ENCODE measurements around the gene OR51F2. TPM values are rescaled to one million over a fixed set of nuclear protein-coding genes. Genes with fewer than 3 reads are reported as not detected.

OR51F2 gene
- total and polyA plus RNA-seq, 8 donors: not detected

DNA sequence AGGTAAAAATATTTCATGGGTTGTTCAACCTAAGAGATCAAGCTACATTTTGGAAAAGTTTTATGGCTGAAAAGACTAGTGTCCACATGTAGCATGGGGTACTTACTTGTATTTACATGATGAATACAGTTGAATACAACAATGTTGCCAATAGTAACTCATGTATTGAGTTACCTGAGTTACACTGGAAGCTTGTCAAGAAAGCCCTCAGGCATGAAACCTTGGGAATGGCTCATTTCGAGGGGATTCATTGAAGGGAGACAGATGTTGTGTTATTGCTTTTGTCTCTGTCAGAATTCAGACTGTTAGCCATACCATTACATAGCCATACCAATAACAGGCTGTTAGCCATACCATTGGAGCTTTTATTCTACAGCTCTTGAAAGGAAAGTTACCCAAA lies 9.2 kb downstream of the OR51F2 start:
- no peak for DNase-seq
- ATAC-seq: no peak
- no peak for TF ChIP-seq CTCF (IDR thresholded peaks at IDR 0.05)
- Histone ChIP-seq H3K9me3 (no peaks in the 10 kb centered on the region), H3K4me1 (no peaks in the 10 kb centered on the region), H3K36me3 (no peaks in the 10 kb centered on the region), H3K27me3 (no peaks in the 10 kb centered on the region), H3K4me3 (no peak overlapping the region), H3K27ac (no peak overlapping the region)
- no peak for FAIRE-seq
- intact Hi-C loops (cut with DNase I): no loop called here
- WGBS, 2 donors: 40 to 63% methylated on average over 1 of the region's 1 CpG

DNA sequence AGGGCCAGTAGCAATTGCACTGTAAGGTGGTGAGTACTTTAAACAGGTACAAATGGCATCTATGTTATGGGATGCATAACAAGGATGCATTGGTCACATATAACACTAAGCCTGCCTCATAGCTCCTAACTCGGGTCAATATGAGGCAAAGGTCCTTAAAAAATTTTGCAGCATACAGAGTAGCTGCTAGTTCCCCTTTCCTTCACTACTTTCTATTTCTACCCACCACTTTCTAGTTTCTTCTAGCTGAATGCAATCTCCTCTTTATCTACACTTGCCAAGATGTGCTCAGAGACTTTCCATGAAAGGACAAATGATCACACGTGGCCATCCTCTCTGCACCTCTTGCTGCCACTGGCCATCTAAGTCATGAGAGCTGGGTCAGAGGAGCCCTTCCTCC lies 9.8 kb downstream of the OR51F2 start:
- Histone ChIP-seq H3K36me3 (no peaks in the 10 kb centered on the region), H3K4me3 (no peak overlapping the region), H3K4me1 (no peaks in the 10 kb centered on the region), H3K27me3 (no peaks in the 10 kb centered on the region), H3K27ac (no peak overlapping the region), H3K9me3 (no peaks in the 10 kb centered on the region)
- no peak for TF ChIP-seq CTCF (IDR thresholded peaks at IDR 0.05)
- ATAC-seq (no peak), FAIRE-seq (no peak), DNase-seq (no peak)
- 56 to 60% methylated on average over 2 of the region's 2 CpGs for WGBS, 2 donors
- intact Hi-C loops (cut with DNase I): no loop called here

- no peak overlapping the region for H3K27ac ChIP-seq
- no peak for FAIRE-seq
- no peaks in the 10 kb centered on the region for H3K9me3 ChIP-seq
- no peaks in the 10 kb centered on the region for H3K36me3 ChIP-seq
- DNase-seq: no peak
- TF ChIP-seq CTCF (IDR thresholded peaks at IDR 0.05): no peak
- 88 to 96% methylated on average over 2 of the region's 2 CpGs for WGBS, 2 donors
- no peak for ATAC-seq
- H3K27me3 ChIP-seq: no peaks in the 10 kb centered on the region
- no peak overlapping the region for H3K4me3 ChIP-seq
- intact Hi-C loops (cut with DNase I): no loop called here
- H3K4me1 ChIP-seq: no peaks in the 10 kb centered on the region
These were observed 18.9 kb downstream of the OR51F2 start for GRCh38 chr11:4839851-4840549.

- ATAC-seq: no peak
These were observed 27.9 kb downstream of the OR51F2 start, which contains the start of gene OR51S1 for GRCh38 chr11:4848908-4849532. Gene OR51S1, minus strand, starts transcription at chr11:4849208. Its CDS starts 0 bp downstream, at chr11:4849208.

More at GRCh38 chr11:4848908-4849532, 27.9 kb downstream of the OR51F2 start, which contains the start of gene OR51S1:
- DNase-seq (no peak), FAIRE-seq (no peak)
- H3K36me3 ChIP-seq: no peaks in the 10 kb centered on the region
- H3K4me1 ChIP-seq: no peaks in the 10 kb centered on the region
- H3K27ac ChIP-seq: no peak within 1 kb of the TSS
- intact Hi-C loops (cut with DNase I): no loop called here
- 50 to 67% methylated on average over 9 of the region's 9 CpGs for WGBS, 2 donors
- H3K27me3 ChIP-seq: no peaks in the 10 kb centered on the region
- no peak for TF ChIP-seq CTCF (IDR thresholded peaks at IDR 0.05)
- no peaks in the 10 kb centered on the region for H3K9me3 ChIP-seq
- H3K4me3 ChIP-seq: no peak within 1 kb of the TSS

Measured in pancreas (tissue), 10 donors.